Endothelial cell of umbilical vein (primary cell): ENCODE results near the gene BCAS3. TPM values are rescaled to one million over a fixed set of nuclear protein-coding genes. Genes with fewer than 3 reads are reported as not detected.

Source experiments
- BruUV-seq: library from RNA; stranded (reverse); fragments of 400-500 nt; replicated peaks from 2 replicates; lab custom pipeline; 2021; lab: Mats Ljungman, UMichigan
- CTCF ChIA-PET: fragments of 300-600, 350-600 bp; sonication (Branson Sonifier 250); formaldehyde crosslinking; loops from one replicate; lab custom pipeline; 2021; ENCODE audit warnings: antibody characterized with exemption, inconsistent platforms; lab: Charles Lee
- POLR2A ChIA-PET: fragments of 300-600, 350-600 bp; sonication (Branson Sonifier 250); formaldehyde crosslinking; loops from one replicate; lab custom pipeline; 2021; ENCODE audit warnings: antibody characterized with exemption, inconsistent platforms; lab: Charles Lee
- DNase-seq: peaks from one replicate; pipeline ENCODE4 v3.0.0-alpha.2; 2011; ENCODE audit warnings: low read depth, low spot score
- FAIRE-seq: peaks from 2 replicates; lab custom pipeline; 2011; peaks lifted over from hg19 to GRCh38; lab: Jason Lieb, UNC
- H2AFZ ChIP-seq: 2 replicates; pipeline ENCODE4 v1.6.0; 2012; ENCODE audit warnings: low read depth, low read length, control low read depth, inconsistent platforms
- H3K27ac ChIP-seq: 2 replicates; pipeline ENCODE4 v1.5.1; 2011; ENCODE audit warnings: low read depth, mild to moderate bottlenecking, control low read depth, low read length, moderate library complexity; ENCODE audit not compliant: insufficient read depth
- H3K27me3 ChIP-seq, 2 experiments: 2 replicates each; pipeline versions ENCODE4 v1.6.0 to v1.6.1; 2011; ENCODE audit warnings: low read length in 2 of 2, mixed read lengths in 1 of 2; ENCODE audit not compliant: control insufficient read depth in 2 of 2, insufficient read depth in 2 of 2
- H3K36me3 ChIP-seq, 2 experiments: 2 replicates in 1 of 2; 3 replicates in 1 of 2; pipeline ENCODE4 v1.5.1; 2011; ENCODE audit warnings: low read length in 2 of 2, mild to moderate bottlenecking in 1 of 2, moderate library complexity in 1 of 2; ENCODE audit not compliant: control insufficient read depth in 2 of 2, insufficient read depth in 2 of 2; ENCODE audit errors: extremely low read depth in 1 of 2
- H3K4me1 ChIP-seq: 3 replicates; pipeline ENCODE4 v1.5.1; 2011; ENCODE audit warnings: mild to moderate bottlenecking, low read length; ENCODE audit not compliant: control insufficient read depth, insufficient read depth; ENCODE audit errors: extremely low read depth
- H3K4me2 ChIP-seq: 2 replicates; pipeline ENCODE4 v1.6.1; 2011; ENCODE audit warnings: low read length, control low read depth, mixed read lengths; ENCODE audit not compliant: insufficient read depth
- H3K4me3 ChIP-seq, 3 experiments: fragments of 200-600 bp in 1 of 3; sonication (generic), shearing (Covaris generic) in 1 of 3; replicated peaks in 1 of 3; 2 replicates each; pipeline ENCODE4 v1.5.1; 2011 to 2016; ENCODE audit warnings: control low read depth in 3 of 3, low read length in 3 of 3, mild to moderate bottlenecking in 2 of 3, inconsistent platforms in 1 of 3, low read depth in 1 of 3, moderate library complexity in 1 of 3; ENCODE audit not compliant: insufficient read depth in 1 of 3
- H3K79me2 ChIP-seq: 2 replicates; pipeline ENCODE4 v1.6.0; 2012; ENCODE audit warnings: low read length, inconsistent platforms; ENCODE audit not compliant: control insufficient read depth, insufficient read depth
- H3K9ac ChIP-seq: replicated peaks from 2 replicates; pipeline ENCODE3; 2011; ENCODE audit warnings: low read length, control low read depth; ENCODE audit not compliant: insufficient read depth; ENCODE audit errors: extremely low read depth
- H3K9me1 ChIP-seq: replicated peaks from 3 replicates; pipeline ENCODE4 v1.6.0; 2011; ENCODE audit warnings: mild to moderate bottlenecking, low read length; ENCODE audit not compliant: control insufficient read depth, insufficient read depth; ENCODE audit errors: extremely low read depth
- H3K9me3 ChIP-seq: replicated peaks from 2 replicates; pipeline ENCODE4 v1.5.1; 2012; ENCODE audit warnings: low read length, inconsistent platforms; ENCODE audit not compliant: control insufficient read depth, insufficient read depth
- H4K20me1 ChIP-seq: replicated peaks from 2 replicates; pipeline ENCODE3; 2011; ENCODE audit warnings: mild to moderate bottlenecking, low read length; ENCODE audit not compliant: control insufficient read depth, insufficient read depth; ENCODE audit errors: extremely low read depth
- CTCF ChIP-seq, 2 donors: IDR thresholded peaks; 1 replicate in 1 of 2; 2 replicates in 1 of 2; pipeline ENCODE4 v1.5.1; 2011; ENCODE audit warnings: low read length in 2 of 2, mild to moderate bottlenecking in 2 of 2, moderate library complexity in 2 of 2, control low read depth in 1 of 2, inconsistent platforms in 1 of 2, low read depth in 1 of 2; ENCODE audit not compliant: insufficient read depth in 1 of 2; ENCODE audit errors: extremely low read depth in 1 of 2
- EZH2 ChIP-seq: IDR thresholded peaks from 2 replicates; pipeline ENCODE4 v1.6.1; 2012; ENCODE audit warnings: borderline replicate concordance, low read depth, mild to moderate bottlenecking, moderate library complexity, low read length, inconsistent platforms; ENCODE audit not compliant: severe bottlenecking
- FOS ChIP-seq: IDR thresholded peaks from 2 replicates; pipeline ENCODE4 v1.6.1; 2011; ENCODE audit warnings: mild to moderate bottlenecking, low read length, moderate library complexity, borderline replicate concordance; ENCODE audit not compliant: insufficient read depth
- GATA2 ChIP-seq: IDR thresholded peaks from 2 replicates; pipeline ENCODE4 v1.7.0; 2011; ENCODE audit warnings: low read depth, mild to moderate bottlenecking, moderate library complexity, mixed read lengths, low read length; ENCODE audit not compliant: insufficient read length, insufficient read depth
- JUN ChIP-seq: IDR thresholded peaks from 2 replicates; pipeline ENCODE4 v1.6.1; 2011; ENCODE audit warnings: borderline replicate concordance, low read depth; ENCODE audit not compliant: insufficient read length, insufficient read depth
- MAX ChIP-seq: IDR thresholded peaks from 2 replicates; pipeline ENCODE4 v1.6.1; 2011; ENCODE audit not compliant: insufficient read depth, insufficient read length
- MYC ChIP-seq: IDR thresholded peaks from one replicate; pipeline ENCODE4 v1.6.1; 2011; ENCODE audit warnings: mild to moderate bottlenecking, low read depth, low read length
- POLR2A ChIP-seq: IDR thresholded peaks from 2 replicates; pipeline ENCODE4 v1.6.1; 2012; ENCODE audit warnings: low read depth, mild to moderate bottlenecking, control low read depth, low read length
- POLR2AphosphoS5 ChIP-seq: IDR thresholded peaks from 2 replicates; pipeline ENCODE4 v1.6.1; 2012; ENCODE audit warnings: low read depth, mild to moderate bottlenecking, control low read depth, low read length, moderate library complexity; ENCODE audit not compliant: insufficient read depth
- dilution Hi-C: fragments of 300-500 bp; cut with MboI; formaldehyde crosslinking; loops from one replicate; pipeline ENCODE4 v1.15.0; 2019; ENCODE audit warnings: low sequenced_read_pairs; ENCODE audit not compliant: extremely low pct_ligation_motif_present
- intact Hi-C: fragments of 100-400 bp; cut with micrococcal nuclease; formaldehyde crosslinking; loops from one replicate; pipeline ENCODE4 v1.10.0; 2022
- polyA plus RNA-seq, 4 experiments: library from polyadenylated mRNA; depleted of rRNA in 3 of 4; stranded (reverse) in 3 of 4; unstranded in 1 of 4; fragments of >200 nt; gene quantifications; 2 replicates each; pipeline versions ENCODE4 v1.2.1 to v1.2.3, GENCODE V29; 2011 to 2012; ENCODE audit warnings: missing spikeins in 1 of 4
- total RNA-seq: library from RNA; stranded (reverse); gene quantifications from 2 replicates; pipeline ENCODE4 v1.2.3, GENCODE V29; 2021

BCAS3 gene
- total and polyA plus RNA-seq, 2 donors (not counting 3 experiments of a cell fraction or from before 2014, with no cell fraction given) = 8.2 to 16.0 TPM

DNA sequence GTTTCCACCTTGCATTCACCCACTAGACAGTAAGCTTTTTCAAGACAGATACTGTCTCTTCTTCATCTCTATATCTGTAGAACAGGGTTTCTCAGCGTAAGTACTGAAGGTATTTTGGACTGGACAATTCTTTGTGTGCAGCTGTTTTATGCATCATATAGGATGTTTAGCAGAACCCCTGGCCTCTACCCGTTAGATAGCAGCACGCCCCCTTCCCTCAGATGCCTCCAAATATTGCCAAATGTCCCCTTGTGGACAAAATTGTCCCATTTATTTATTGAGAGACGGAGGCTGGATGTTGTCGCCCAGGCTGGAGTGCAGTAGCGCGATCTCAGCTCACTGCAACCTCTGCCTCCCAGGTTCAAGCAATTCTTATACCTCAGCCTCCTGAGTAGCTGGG is 458.6 kb downstream of the BCAS3 start:
- no peak for FAIRE-seq
- H3K27me3 ChIP-seq = peaks cover 0 to 3% of the 10 kb centered on the region in 2 experiments
- H3K4me3 ChIP-seq = no peak overlapping the region
- no peak for DNase-seq
- H2AFZ ChIP-seq = no peak overlapping the region
- no peaks in the 10 kb centered on the region for H4K20me1 ChIP-seq
- no peak overlapping the region for H3K27ac ChIP-seq
- intact Hi-C loops = no loop called here
- ChIA-PET CTCF (no interaction called here), POLR2A (no interaction called here)
- no peak overlapping the region for H3K4me2 ChIP-seq
- no peaks in the 10 kb centered on the region for H3K9me1 ChIP-seq
- no peaks in the 10 kb centered on the region for H3K36me3 ChIP-seq
- no peaks in the 10 kb centered on the region for H3K9me3 ChIP-seq
- no peaks in the 10 kb centered on the region for H3K79me2 ChIP-seq
- TF ChIP-seq EZH2 (no peak), GATA2 (no peak), FOS (no peak), JUN (no peak), MAX (no peak), POLR2AphosphoS5 (no peak), CTCF (IDR thresholded peaks at IDR 0.05; ENCODE audit: extremely low read depth in 1 of 2, insufficient read depth in 1 of 2, low read depth in 1 of 2, low read length in 2 of 2) (no peak), POLR2A (no peak), MYC (no peak)
- dilution Hi-C loops = no loop called here
- no TSS peak for BruUV-seq
- no peak overlapping the region for H3K9ac ChIP-seq
- H3K4me1 ChIP-seq = no peaks in the 10 kb centered on the region
